Endothelial cell of umbilical vein (primary cell): ENCODE results near the gene CZIB. TPM values are rescaled to one million over a fixed set of nuclear protein-coding genes. Genes with fewer than 3 reads are reported as not detected.

Experiments used
- BruUV-seq: library from RNA; stranded (reverse); fragments of 400-500 nt; replicated peaks from 2 replicates; lab custom pipeline; 2021; lab: Mats Ljungman, UMichigan
- CTCF ChIA-PET: fragments of 300-600, 350-600 bp; sonication (Branson Sonifier 250); formaldehyde crosslinking; loops from one replicate; lab custom pipeline; 2021; ENCODE audit warnings: antibody characterized with exemption, inconsistent platforms; lab: Charles Lee
- POLR2A ChIA-PET: fragments of 300-600, 350-600 bp; sonication (Branson Sonifier 250); formaldehyde crosslinking; loops from one replicate; lab custom pipeline; 2021; ENCODE audit warnings: antibody characterized with exemption, inconsistent platforms; lab: Charles Lee
- DNase-seq: peaks from one replicate; pipeline ENCODE4 v3.0.0-alpha.2; 2011; ENCODE audit warnings: low read depth, low spot score
- FAIRE-seq: peaks from 2 replicates; lab custom pipeline; 2011; peaks lifted over from hg19 to GRCh38; lab: Jason Lieb, UNC
- H2AFZ ChIP-seq: 2 replicates; pipeline ENCODE4 v1.6.0; 2012; ENCODE audit warnings: low read depth, low read length, control low read depth, inconsistent platforms
- H3K27ac ChIP-seq: 2 replicates; pipeline ENCODE4 v1.5.1; 2011; ENCODE audit warnings: low read depth, mild to moderate bottlenecking, control low read depth, low read length, moderate library complexity; ENCODE audit not compliant: insufficient read depth
- H3K27me3 ChIP-seq, 2 experiments: 2 replicates each; pipeline versions ENCODE4 v1.6.0 to v1.6.1; 2011; ENCODE audit warnings: low read length in 2 of 2, mixed read lengths in 1 of 2; ENCODE audit not compliant: control insufficient read depth in 2 of 2, insufficient read depth in 2 of 2
- H3K36me3 ChIP-seq, 2 experiments: 2 replicates in 1 of 2; 3 replicates in 1 of 2; pipeline ENCODE4 v1.5.1; 2011; ENCODE audit warnings: low read length in 2 of 2, mild to moderate bottlenecking in 1 of 2, moderate library complexity in 1 of 2; ENCODE audit not compliant: control insufficient read depth in 2 of 2, insufficient read depth in 2 of 2; ENCODE audit errors: extremely low read depth in 1 of 2
- H3K4me1 ChIP-seq: 3 replicates; pipeline ENCODE4 v1.5.1; 2011; ENCODE audit warnings: mild to moderate bottlenecking, low read length; ENCODE audit not compliant: control insufficient read depth, insufficient read depth; ENCODE audit errors: extremely low read depth
- H3K4me2 ChIP-seq: 2 replicates; pipeline ENCODE4 v1.6.1; 2011; ENCODE audit warnings: low read length, control low read depth, mixed read lengths; ENCODE audit not compliant: insufficient read depth
- H3K4me3 ChIP-seq, 3 experiments: fragments of 200-600 bp in 1 of 3; sonication (generic), shearing (Covaris generic) in 1 of 3; replicated peaks in 1 of 3; 2 replicates each; pipeline ENCODE4 v1.5.1; 2011 to 2016; ENCODE audit warnings: control low read depth in 3 of 3, low read length in 3 of 3, mild to moderate bottlenecking in 2 of 3, inconsistent platforms in 1 of 3, low read depth in 1 of 3, moderate library complexity in 1 of 3; ENCODE audit not compliant: insufficient read depth in 1 of 3
- H3K79me2 ChIP-seq: 2 replicates; pipeline ENCODE4 v1.6.0; 2012; ENCODE audit warnings: low read length, inconsistent platforms; ENCODE audit not compliant: control insufficient read depth, insufficient read depth
- H3K9ac ChIP-seq: replicated peaks from 2 replicates; pipeline ENCODE3; 2011; ENCODE audit warnings: low read length, control low read depth; ENCODE audit not compliant: insufficient read depth; ENCODE audit errors: extremely low read depth
- H3K9me1 ChIP-seq: replicated peaks from 3 replicates; pipeline ENCODE4 v1.6.0; 2011; ENCODE audit warnings: mild to moderate bottlenecking, low read length; ENCODE audit not compliant: control insufficient read depth, insufficient read depth; ENCODE audit errors: extremely low read depth
- H3K9me3 ChIP-seq: replicated peaks from 2 replicates; pipeline ENCODE4 v1.5.1; 2012; ENCODE audit warnings: low read length, inconsistent platforms; ENCODE audit not compliant: control insufficient read depth, insufficient read depth
- H4K20me1 ChIP-seq: replicated peaks from 2 replicates; pipeline ENCODE3; 2011; ENCODE audit warnings: mild to moderate bottlenecking, low read length; ENCODE audit not compliant: control insufficient read depth, insufficient read depth; ENCODE audit errors: extremely low read depth
- EZH2 ChIP-seq: IDR thresholded peaks from 2 replicates; pipeline ENCODE4 v1.6.1; 2012; ENCODE audit warnings: borderline replicate concordance, low read depth, mild to moderate bottlenecking, moderate library complexity, low read length, inconsistent platforms; ENCODE audit not compliant: severe bottlenecking
- FOS ChIP-seq: IDR thresholded peaks from 2 replicates; pipeline ENCODE4 v1.6.1; 2011; ENCODE audit warnings: mild to moderate bottlenecking, low read length, moderate library complexity, borderline replicate concordance; ENCODE audit not compliant: insufficient read depth
- GATA2 ChIP-seq: IDR thresholded peaks from 2 replicates; pipeline ENCODE4 v1.7.0; 2011; ENCODE audit warnings: low read depth, mild to moderate bottlenecking, moderate library complexity, mixed read lengths, low read length; ENCODE audit not compliant: insufficient read length, insufficient read depth
- MYC ChIP-seq: IDR thresholded peaks from one replicate; pipeline ENCODE4 v1.6.1; 2011; ENCODE audit warnings: mild to moderate bottlenecking, low read depth, low read length
- POLR2A ChIP-seq: IDR thresholded peaks from 2 replicates; pipeline ENCODE4 v1.6.1; 2012; ENCODE audit warnings: low read depth, mild to moderate bottlenecking, control low read depth, low read length
- POLR2AphosphoS5 ChIP-seq: IDR thresholded peaks from 2 replicates; pipeline ENCODE4 v1.6.1; 2012; ENCODE audit warnings: low read depth, mild to moderate bottlenecking, control low read depth, low read length, moderate library complexity; ENCODE audit not compliant: insufficient read depth
- dilution Hi-C: fragments of 300-500 bp; cut with MboI; formaldehyde crosslinking; loops from one replicate; pipeline ENCODE4 v1.15.0; 2019; ENCODE audit warnings: low sequenced_read_pairs; ENCODE audit not compliant: extremely low pct_ligation_motif_present
- intact Hi-C: fragments of 100-400 bp; cut with micrococcal nuclease; formaldehyde crosslinking; loops from one replicate; pipeline ENCODE4 v1.10.0; 2022
- polyA plus RNA-seq, 4 experiments: library from polyadenylated mRNA; depleted of rRNA in 3 of 4; stranded (reverse) in 3 of 4; unstranded in 1 of 4; fragments of >200 nt; gene quantifications; 2 replicates each; pipeline versions ENCODE4 v1.2.1 to v1.2.3, GENCODE V29; 2011 to 2012; ENCODE audit warnings: missing spikeins in 1 of 4
- total RNA-seq: library from RNA; stranded (reverse); gene quantifications from 2 replicates; pipeline ENCODE4 v1.2.3, GENCODE V29; 2021
- TF ChIP-seq, protein P1 (sequence below), 2 donors: IDR thresholded peaks; 1 replicate in 1 of 2; 2 replicates in 1 of 2; pipeline ENCODE4 v1.5.1; 2011; ENCODE audit warnings: low read length in 2 of 2, mild to moderate bottlenecking in 2 of 2, moderate library complexity in 2 of 2, control low read depth in 1 of 2, inconsistent platforms in 1 of 2, low read depth in 1 of 2; ENCODE audit not compliant: insufficient read depth in 1 of 2; ENCODE audit errors: extremely low read depth in 1 of 2
- TF ChIP-seq, protein P2 (sequence below): IDR thresholded peaks from 2 replicates; pipeline ENCODE4 v1.6.1; 2011; ENCODE audit not compliant: insufficient read depth, insufficient read length

Gene CZIB
- total and polyA plus RNA-seq, 2 donors (not counting 3 experiments of a cell fraction or from before 2014, with no cell fraction given): 60.1 to 65.9 TPM

- no TSS peak for BruUV-seq
- intact Hi-C loops (no loop called here), dilution Hi-C loops (no loop called here)
- Histone ChIP-seq H3K4me1 (no peaks in the 10 kb centered on the region), H3K27ac (no peak overlapping the region), H3K36me3 (no peaks in the 10 kb centered on the region), H3K9ac (no peak overlapping the region), H3K4me3 (no peak overlapping the region), H3K9me1 (no peaks in the 10 kb centered on the region), H4K20me1 (no peaks in the 10 kb centered on the region), H3K4me2 (no peak overlapping the region), H2AFZ (no peak overlapping the region), H3K27me3 (peaks cover 6 to 15% of the 10 kb centered on the region in 2 experiments), H3K9me3 (no peaks in the 10 kb centered on the region), H3K79me2 (no peaks in the 10 kb centered on the region)
- DNase-seq (no peak), FAIRE-seq (no peak)
- CTCF ChIA-PET: interaction anchor here (0.8 to 1.5 kb wide), 3 partner anchors 10 to 272 kb away, joined by 3 to 7 read pairs (median 4); no protein-coding TSS in a partner anchor
- TF ChIP-seq, protein P1, sequence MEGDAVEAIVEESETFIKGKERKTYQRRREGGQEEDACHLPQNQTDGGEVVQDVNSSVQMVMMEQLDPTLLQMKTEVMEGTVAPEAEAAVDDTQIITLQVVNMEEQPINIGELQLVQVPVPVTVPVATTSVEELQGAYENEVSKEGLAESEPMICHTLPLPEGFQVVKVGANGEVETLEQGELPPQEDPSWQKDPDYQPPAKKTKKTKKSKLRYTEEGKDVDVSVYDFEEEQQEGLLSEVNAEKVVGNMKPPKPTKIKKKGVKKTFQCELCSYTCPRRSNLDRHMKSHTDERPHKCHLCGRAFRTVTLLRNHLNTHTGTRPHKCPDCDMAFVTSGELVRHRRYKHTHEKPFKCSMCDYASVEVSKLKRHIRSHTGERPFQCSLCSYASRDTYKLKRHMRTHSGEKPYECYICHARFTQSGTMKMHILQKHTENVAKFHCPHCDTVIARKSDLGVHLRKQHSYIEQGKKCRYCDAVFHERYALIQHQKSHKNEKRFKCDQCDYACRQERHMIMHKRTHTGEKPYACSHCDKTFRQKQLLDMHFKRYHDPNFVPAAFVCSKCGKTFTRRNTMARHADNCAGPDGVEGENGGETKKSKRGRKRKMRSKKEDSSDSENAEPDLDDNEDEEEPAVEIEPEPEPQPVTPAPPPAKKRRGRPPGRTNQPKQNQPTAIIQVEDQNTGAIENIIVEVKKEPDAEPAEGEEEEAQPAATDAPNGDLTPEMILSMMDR (IDR thresholded peaks at IDR 0.05; ENCODE audit: extremely low read depth in 1 of 2, insufficient read depth in 1 of 2, low read depth in 1 of 2, low read length in 2 of 2): no peak
- TF ChIP-seq GATA2: no peak
- TF ChIP-seq MYC: no peak
- no peak for TF ChIP-seq FOS
- TF ChIP-seq EZH2: no peak
- TF ChIP-seq, protein P2, sequence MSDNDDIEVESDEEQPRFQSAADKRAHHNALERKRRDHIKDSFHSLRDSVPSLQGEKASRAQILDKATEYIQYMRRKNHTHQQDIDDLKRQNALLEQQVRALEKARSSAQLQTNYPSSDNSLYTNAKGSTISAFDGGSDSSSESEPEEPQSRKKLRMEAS: no peak
- TF ChIP-seq POLR2AphosphoS5: no peak
- no peak for TF ChIP-seq POLR2A
- POLR2A ChIA-PET: no interaction called here
These were observed 43.8 kb downstream of the CZIB start for GRCh38 chr1:53176452-53177208.
